Spleen (tissue), 11 donors: ENCODE results near the gene RIOK3. TPM values are rescaled to one million over a fixed set of nuclear protein-coding genes. Genes with fewer than 3 reads are reported as not detected.
A peak's percentile ranks its signal among the peaks of the same experiment; 100 is the strongest.

Experiments
- DNase-seq: peaks from one replicate; pipeline ENCODE4 v3.0.0-alpha.2; 2020
- H3K27ac ChIP-seq, 8 donors: fragments of 200-600 bp; sonication (generic) in 7 of 8; 1 replicate in 4 of 8; 2 replicates in 4 of 8; pipeline versions ENCODE4 v1.5.0 to v1.8.0; 2016 to 2021; ENCODE audit warnings: inconsistent platforms in 4 of 8, mild to moderate bottlenecking in 4 of 8, moderate library complexity in 1 of 8
- H3K27me3 ChIP-seq, 7 donors: fragments of 200-600 bp; sonication (generic) in 6 of 7; replicated peaks in 1 of 7; 1 replicate in 4 of 7; 2 replicates in 3 of 7; pipeline versions ENCODE4 v1.5.0 to v1.8.0; 2016 to 2021; ENCODE audit warnings: inconsistent platforms in 3 of 7, mild to moderate bottlenecking in 1 of 7
- H3K36me3 ChIP-seq, 6 donors: fragments of 200-600 bp; sonication (generic) in 5 of 6; 1 replicate in 4 of 6; 2 replicates in 2 of 6; pipeline versions ENCODE4 v1.5.0 to v1.8.0; 2016 to 2021; ENCODE audit warnings: inconsistent platforms in 2 of 6
- H3K4me1 ChIP-seq, 6 donors: fragments of 200-600 bp; sonication (generic) in 5 of 6; 1 replicate in 3 of 6; 2 replicates in 3 of 6; pipeline versions ENCODE4 v1.5.0 to v1.8.0; 2016 to 2021; ENCODE audit warnings: inconsistent platforms in 3 of 6
- H3K4me3 ChIP-seq, 8 donors: fragments of 200-600 bp; sonication (generic) in 7 of 8; 1 replicate in 4 of 8; 2 replicates in 4 of 8; pipeline versions ENCODE4 v1.5.0 to v1.8.0; 2016 to 2021; ENCODE audit warnings: inconsistent platforms in 4 of 8, mild to moderate bottlenecking in 4 of 8, moderate library complexity in 2 of 8
- H3K9me3 ChIP-seq, 8 donors: fragments of 200-600 bp; sonication (generic) in 7 of 8; 1 replicate in 4 of 8; 2 replicates in 4 of 8; pipeline versions ENCODE4 v1.5.0 to v1.8.0; 2016 to 2021; ENCODE audit warnings: inconsistent platforms in 4 of 8
- CTCF ChIP-seq, 11 experiments: fragments of 200-600 bp in 7 of 11; fragments of 450-650 bp in 4 of 11; sonication (generic) in 4 of 11; IDR thresholded peaks in 8 of 11; conservative IDR thresholded peaks in 3 of 11; 1 replicate in 7 of 11; 2 replicates in 4 of 11; pipeline versions ENCODE4 v1.4.0 to v1.8.0; 2016 to 2021; ENCODE audit warnings: antibody characterized with exemption in 11 of 11, inconsistent platforms in 4 of 11, mild to moderate bottlenecking in 1 of 11
- POLR2A ChIP-seq, 3 donors: fragments of 450-650 bp; IDR thresholded peaks; one replicate each; pipeline ENCODE4 v1.5.1; 2017; ENCODE audit warnings: antibody characterized with exemption in 3 of 3, mild to moderate bottlenecking in 1 of 3
- POLR2AphosphoS5 ChIP-seq, 3 donors: sonication (generic); formaldehyde crosslinking; IDR thresholded peaks; one replicate each; pipeline ENCODE4 v1.5.1; 2017; ENCODE audit warnings: antibody characterized with exemption in 3 of 3
- WGBS, 5 donors: extraction: QIAGEN DNeasy Blood & Tissue Kit in 3 of 5; methylation state at CpG; one replicate each; pipeline versions ENCODE4 v1.1.5 to v1.1.7; 2013 to 2018; 5-methylcytosine and 5-hydroxymethylcytosine counted together
- intact Hi-C: fragments of 100-400 bp; cut with DNase I; formaldehyde crosslinking; loops from one replicate; pipeline ENCODE4 v1.15.0; 2023; ENCODE audit warnings: low total_unique reads
- polyA plus RNA-seq, 3 donors: library from polyadenylated mRNA; stranded (reverse); fragments of 200-250 nt; gene quantifications; one replicate each; pipeline ENCODE4 v1.2.1, GENCODE V29; 2013
- total RNA-seq, 7 donors: library from RNA; depleted of rRNA in 3 of 7; stranded (reverse); fragments of >200 nt in 3 of 7; fragmentation: NEBNext Ultra II Directional in 4 of 7; extraction: Animal tissue kit (Norgen Biotek cat#: 25700) in 4 of 7; gene quantifications; one replicate each; pipeline versions ENCODE4 v1.1.0 to v1.2.1, GENCODE V29; 2016 to 2021
- donor health status: healthy with polysubstance abuse.
- donor health status: DM: no; HTN: no; CAD: no; lungs with moderate emphysema.
- donor health status: DM: no; HTN: no; CAD: no.
- donor health status: Bipolar disorder and iron deficiency.
- donor health status: healthy.
- donor health status: DM: no; HTN: no; CAD: no.
- donor health status: DM: yes; HTN: yes; CAD: no.

Gene RIOK3
- total and polyA plus RNA-seq, 10 donors: 33.0 to 96.1 (median 68.5) TPM

- Histone ChIP-seq H3K36me3 (no peaks in the 10 kb centered on the region), H3K27ac (peak overlapping the region in 3 of 8 donors; percentile 2 to 34 (median 7)), H3K9me3 (no peaks in the 10 kb centered on the region), H3K4me1 (peaks cover 0 to 21% (median 10%) of the 10 kb centered on the region in 6 donors), H3K27me3 (no peaks in the 10 kb centered on the region), H3K4me3 (no peak overlapping the region)
- DNase-seq: no peak
- WGBS, 5 donors: 61 to 88% (median 72%) methylated on average over 2 of the region's 2 CpGs
- intact Hi-C loops: no loop called here
- no peak for TF ChIP-seq CTCF (IDR thresholded peaks at IDR 0.05 in 8 of 11, conservative IDR thresholded peaks at IDR 0.05 in 3 of 11)
- no peak for TF ChIP-seq POLR2A (IDR thresholded peaks at IDR 0.05)
- peak in 1 of 3 donors; percentile 42 for TF ChIP-seq POLR2AphosphoS5 (IDR thresholded peaks at IDR 0.05)
Observed at GRCh38 chr18:23406271-23406787, 46.8 kb upstream of the RIOK3 start.

GRCh38 chr18:23412351-23412964 is 40.6 kb upstream of the RIOK3 start:
- Histone ChIP-seq H3K4me3 (no peak overlapping the region), H3K36me3 (no peaks in the 10 kb centered on the region), H3K4me1 (peaks cover 0 to 24% (median 0%) of the 10 kb centered on the region in 6 donors), H3K9me3 (no peaks in the 10 kb centered on the region), H3K27ac (no peak overlapping the region), H3K27me3 (no peaks in the 10 kb centered on the region)
- intact Hi-C loops: loop anchor here (10.0 kb wide), 1 partner anchor 278 kb away; the partner anchor contains the start of gene CABLES1
- 68 to 80% (median 71%) methylated on average over 3 of the region's 3 CpGs for WGBS, 5 donors
- DNase-seq: no peak
- no peak for TF ChIP-seq POLR2A (IDR thresholded peaks at IDR 0.05)
- TF ChIP-seq POLR2AphosphoS5 (IDR thresholded peaks at IDR 0.05): no peak
- TF ChIP-seq CTCF (IDR thresholded peaks at IDR 0.05 in 8 of 11, conservative IDR thresholded peaks at IDR 0.05 in 3 of 11): no peak

GRCh38 chr18:23415515-23415914 is 37.6 kb upstream of the RIOK3 start:
- no peaks in the 10 kb centered on the region for H3K36me3 ChIP-seq
- intact Hi-C loops: loop anchor here (10.0 kb wide), 1 partner anchor 281 kb away; the partner anchor contains the start of gene CABLES1

More at GRCh38 chr18:23415515-23415914, 37.6 kb upstream of the RIOK3 start:
- H3K27me3 ChIP-seq: no peaks in the 10 kb centered on the region
- TF ChIP-seq POLR2A (IDR thresholded peaks at IDR 0.05) (no peak), CTCF (IDR thresholded peaks at IDR 0.05 in 8 of 11, conservative IDR thresholded peaks at IDR 0.05 in 3 of 11) (no peak), POLR2AphosphoS5 (IDR thresholded peaks at IDR 0.05) (no peak)
- peaks cover 0 to 28% (median 0%) of the 10 kb centered on the region in 6 donors for H3K4me1 ChIP-seq
- H3K27ac ChIP-seq: peak overlapping the region in 2 of 8 donors; percentile 36 to 40
- H3K9me3 ChIP-seq: no peaks in the 10 kb centered on the region
- DNase-seq: no peak
- no peak overlapping the region for H3K4me3 ChIP-seq
- 45 to 80% (median 69%) methylated on average over 4 of the region's 4 CpGs for WGBS, 5 donors
